ENCODE data around the gene RHEB.

DNA sequence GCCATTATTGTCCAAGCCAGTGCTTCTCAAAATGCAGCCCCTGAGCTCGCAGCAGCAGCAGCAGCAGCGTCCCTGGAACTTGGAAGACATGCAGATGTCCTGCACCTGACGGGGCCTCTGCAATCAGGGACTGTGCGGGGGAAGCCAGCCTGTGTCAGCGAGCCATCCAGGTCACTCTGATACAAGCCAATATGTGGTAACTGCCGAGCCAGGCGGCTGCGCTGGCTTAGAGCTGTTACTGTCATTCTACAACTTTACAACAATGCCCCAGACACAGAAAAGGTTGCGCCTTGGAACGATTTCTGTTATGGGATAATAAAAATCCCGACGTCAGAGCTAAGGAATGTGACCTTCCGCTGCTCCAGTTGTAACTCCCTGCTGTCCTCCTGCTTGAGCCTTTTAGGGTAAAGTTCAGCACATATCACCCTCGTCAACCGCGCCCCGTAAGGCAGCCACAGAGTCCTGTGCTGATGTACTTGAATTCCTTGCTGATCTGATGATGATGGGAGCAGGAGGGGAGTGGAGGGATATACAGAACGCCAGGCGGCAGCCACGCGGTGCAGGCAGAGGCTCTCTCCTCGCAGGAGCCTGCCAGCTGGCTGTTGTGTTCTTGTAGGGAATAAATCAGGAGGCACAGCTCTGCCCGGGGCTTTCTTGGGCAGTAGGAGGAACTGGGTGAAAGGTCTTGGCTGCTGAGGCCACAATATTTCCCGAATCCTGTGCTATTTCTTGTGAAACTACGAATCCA, 59.8 kb downstream of the RHEB start:
- no peak for TF ChIP-seq GATA3 (IDR thresholded peaks at IDR 0.05; ENCODE audit: low read depth, low read length)
- TF ChIP-seq GATA2 (IDR thresholded peaks at IDR 0.05; ENCODE audit: low read depth, low read length): no peak
